Type B pancreatic cell (in vitro differentiated cells): ENCODE measurements around the gene CTF1. TPM values are rescaled to one million over a fixed set of nuclear protein-coding genes. Genes with fewer than 3 reads are reported as not detected.

Experiments
- DNase-seq: peaks from one replicate; pipeline ENCODE4 v3.0.0; 2021; ENCODE audit warnings: mixed read lengths; ENCODE audit not compliant: unreplicated experiment; ENCODE audit errors: extremely low spot score
- H3K27ac Mint-ChIP-seq: 2 replicates; pipeline ENCODE4 v1.8.0; 2021; ENCODE audit warnings: mild to moderate bottlenecking, mixed read lengths
- H3K27me3 Mint-ChIP-seq: 2 replicates; pipeline ENCODE4 v1.8.0; 2021; ENCODE audit warnings: mixed read lengths
- H3K36me3 Mint-ChIP-seq: 2 replicates; pipeline ENCODE4 v1.8.0; 2021; ENCODE audit warnings: mixed read lengths
- H3K4me1 Mint-ChIP-seq: one replicate; pipeline ENCODE4 v1.8.0; 2021; ENCODE audit warnings: mixed read lengths; ENCODE audit not compliant: unreplicated experiment
- H3K4me3 Mint-ChIP-seq: 2 replicates; pipeline ENCODE4 v1.8.0; 2021; ENCODE audit warnings: mild to moderate bottlenecking, mixed read lengths
- H3K9me3 Mint-ChIP-seq: 2 replicates; pipeline ENCODE4 v1.8.0; 2021; ENCODE audit warnings: mixed read lengths
- CTCF ChIP-seq: fragments of 200-600 bp; sonication (generic); conservative IDR thresholded peaks from 2 replicates; pipeline ENCODE4 v1.5.0; 2021; ENCODE audit warnings: antibody characterized with exemption, mild to moderate bottlenecking
- total RNA-seq: library from RNA; stranded (reverse); gene quantifications from 2 replicates; pipeline ENCODE4 v1.2.1, GENCODE V29; 2021; ENCODE audit warnings: low replicate concordance

Gene CTF1
- total RNA-seq, 1 donor from 2014 or later, result 3.1 TPM

GRCh38 chr16:30948667-30949649 is 52.5 kb downstream of the CTF1 start, which contains the start of gene ORAI3:
ORAI3 (plus strand) TSS chr16:30949068; CDS start chr16:30949290, 222 bp downstream.
- no peak for DNase-seq
- TF ChIP-seq CTCF, result no peak
- H3K4me1 Mint-ChIP-seq, result peaks cover 19% of the 10 kb centered on the region
- H3K36me3 Mint-ChIP-seq, result peaks cover 10% of the 10 kb centered on the region
- H3K27ac Mint-ChIP-seq, result peak within 1 kb of the TSS; percentile 83
- H3K27me3 Mint-ChIP-seq, result no peaks in the 10 kb centered on the region
- H3K9me3 Mint-ChIP-seq, result no peaks in the 10 kb centered on the region
- H3K4me3 Mint-ChIP-seq, result peak within 1 kb of the TSS; percentile 90

GRCh38 chr16:30949650-30950515 is 53.5 kb downstream of the CTF1 start:
- peak overlapping the region; percentile 88 for H3K4me3 Mint-ChIP-seq
- TF ChIP-seq CTCF, result no peak
- peak overlapping the region; percentile 73 for H3K27ac Mint-ChIP-seq
- DNase-seq, result no peak
- H3K9me3 Mint-ChIP-seq, result no peaks in the 10 kb centered on the region
- H3K36me3 Mint-ChIP-seq, result peaks cover 3% of the 10 kb centered on the region
- H3K27me3 Mint-ChIP-seq, result no peaks in the 10 kb centered on the region
- peaks cover 19% of the 10 kb centered on the region for H3K4me1 Mint-ChIP-seq

GRCh38 chr16:30950516-30951065 is 54.2 kb downstream of the CTF1 start:
- DNase-seq, result no peak
- Mint-ChIP-seq H3K4me1 (peaks cover 19% of the 10 kb centered on the region), H3K9me3 (no peaks in the 10 kb centered on the region), H3K4me3 (peak overlapping the region; percentile 88), H3K36me3 (peaks cover 3% of the 10 kb centered on the region), H3K27ac (no peak overlapping the region), H3K27me3 (no peaks in the 10 kb centered on the region)
- no peak for TF ChIP-seq CTCF

- Mint-ChIP-seq H3K27me3 (no peaks in the 10 kb centered on the region), H3K27ac (no peak overlapping the region), H3K36me3 (no peaks in the 10 kb centered on the region), H3K4me3 (no peak overlapping the region), H3K4me1 (peaks cover 19% of the 10 kb centered on the region), H3K9me3 (no peaks in the 10 kb centered on the region)
- no peak for TF ChIP-seq CTCF
- no peak for DNase-seq
Observed at GRCh38 chr16:30951193-30951592, 54.8 kb downstream of the CTF1 start.

- H3K27ac Mint-ChIP-seq, result no peak overlapping the region
- peaks cover 19% of the 10 kb centered on the region for H3K4me1 Mint-ChIP-seq
- H3K4me3 Mint-ChIP-seq, result peak overlapping the region; percentile 68
- H3K36me3 Mint-ChIP-seq, result no peaks in the 10 kb centered on the region
- H3K27me3 Mint-ChIP-seq, result no peaks in the 10 kb centered on the region
- no peaks in the 10 kb centered on the region for H3K9me3 Mint-ChIP-seq
- DNase-seq, result no peak
- TF ChIP-seq CTCF, result no peak
Observed at GRCh38 chr16:30951750-30952149, 55.3 kb downstream of the CTF1 start.
